B cell (primary cell): Measurements from ENCODE around the gene CBX4. TPM values are rescaled to one million over a fixed set of nuclear protein-coding genes. Genes with fewer than 3 reads are reported as not detected.
A peak's percentile ranks its signal among the peaks of the same experiment; 100 is the strongest.

Source experiments
- ATAC-seq: fragments of 200-7000 bp; cut with Tn5 transposase; one replicate; pipeline ENCODE4 v1.10.0; 2021; ENCODE audit warnings: low read depth, mild to moderate bottlenecking, moderate number of reproducible peaks, moderate library complexity
- CTCF ChIA-PET: fragments of 350-600 bp; sonication (Branson Sonifier 250); formaldehyde crosslinking; loops from one replicate; lab custom pipeline; 2021; ENCODE audit warnings: antibody characterized with exemption, inconsistent platforms; lab: Charles Lee
- POLR2A ChIA-PET: fragments of 350-600 bp; sonication (Branson Sonifier 250); formaldehyde crosslinking; loops from one replicate; lab custom pipeline; 2021; ENCODE audit warnings: antibody characterized with exemption; lab: Charles Lee
- DNase-seq: peaks from one replicate; pipeline ENCODE4 v3.0.0; 2013
- H2AFZ ChIP-seq: 2 replicates; pipeline ENCODE4 v1.6.1; 2012; ENCODE audit warnings: mild to moderate bottlenecking, low read depth, low read length; ENCODE audit not compliant: insufficient read depth, poor library complexity, severe bottlenecking
- H3K27ac ChIP-seq, 2 donors: 1 replicate in 1 of 2; 2 replicates in 1 of 2; pipeline ENCODE4 v1.5.1; 2012 to 2013; ENCODE audit warnings: low read length in 2 of 2, mild to moderate bottlenecking in 2 of 2, moderate library complexity in 1 of 2
- H3K27me3 ChIP-seq, 4 experiments: fragments of 200-600 bp in 1 of 4; sonication (generic) in 1 of 4; replicated peaks in 1 of 4; 1 replicate in 2 of 4; 2 replicates in 2 of 4; pipeline versions ENCODE4 v1.6.1 to v1.7.0; 2013 to 2016; ENCODE audit warnings: low read length in 3 of 4, mild to moderate bottlenecking in 2 of 4, mixed read lengths in 1 of 4, moderate library complexity in 1 of 4; ENCODE audit not compliant: insufficient read depth in 4 of 4, control insufficient read depth in 3 of 4; ENCODE audit errors: control extremely low read depth in 1 of 4
- H3K36me3 ChIP-seq, 2 experiments: replicated peaks in 1 of 2; 1 replicate in 1 of 2; 2 replicates in 1 of 2; pipeline versions ENCODE4 v1.6.1 to v1.7.1; 2013; ENCODE audit warnings: low read length in 1 of 2; ENCODE audit not compliant: insufficient read depth in 2 of 2, control insufficient read depth in 1 of 2; ENCODE audit errors: control extremely low read depth in 1 of 2, extremely low read depth in 1 of 2
- H3K4me1 ChIP-seq, 2 donors: fragments of 200-600 bp in 1 of 2; sonication (generic) in 1 of 2; 1 replicate in 1 of 2; 2 replicates in 1 of 2; pipeline versions ENCODE4 v1.5.1 to v1.6.1; 2013 to 2017; ENCODE audit warnings: low read length in 2 of 2; ENCODE audit not compliant: control insufficient read depth in 2 of 2, insufficient read depth in 2 of 2
- H3K4me2 ChIP-seq: replicated peaks from 2 replicates; pipeline ENCODE3; 2012; ENCODE audit warnings: mild to moderate bottlenecking, low read depth, low read length; ENCODE audit not compliant: poor library complexity, severe bottlenecking
- H3K4me3 ChIP-seq, 5 experiments: fragments of 200-600 bp in 1 of 5; sonication (generic) in 1 of 5; 1 replicate in 3 of 5; 2 replicates in 2 of 5; pipeline versions ENCODE4 v1.5.1 to v1.7.0; 2011 to 2016; ENCODE audit warnings: low read length in 4 of 5, mild to moderate bottlenecking in 4 of 5, low read depth in 2 of 5, control low read depth in 1 of 5, moderate library complexity in 1 of 5; ENCODE audit not compliant: insufficient read depth in 1 of 5; ENCODE audit errors: control extremely low read depth in 1 of 5, extremely low read depth in 1 of 5
- H3K79me2 ChIP-seq: fragments of 200-600 bp; sonication (generic); one replicate; pipeline ENCODE4 v1.6.0; 2016; ENCODE audit warnings: low read length; ENCODE audit not compliant: control insufficient read depth, insufficient read depth
- H3K9ac ChIP-seq: fragments of 200-600 bp; sonication (generic); 2 replicates; pipeline ENCODE4 v1.6.1; 2017; ENCODE audit warnings: mild to moderate bottlenecking, low read length, moderate library complexity
- H3K9me3 ChIP-seq, 3 donors: one replicate each; pipeline versions ENCODE4 v1.6.1 to v1.7.1; 2013; ENCODE audit warnings: low read length in 2 of 3; ENCODE audit not compliant: control insufficient read depth in 2 of 3, insufficient read depth in 1 of 3; ENCODE audit errors: control extremely low read depth in 1 of 3
- H4K20me1 ChIP-seq: 2 replicates; pipeline ENCODE4 v1.6.0; 2012; ENCODE audit warnings: mild to moderate bottlenecking, low read length; ENCODE audit not compliant: insufficient read depth, control insufficient read depth, poor library complexity, severe bottlenecking
- H3K27ac Mint-ChIP-seq: one replicate; pipeline ENCODE4 v1.8.0; 2021; ENCODE audit warnings: mixed read lengths
- H3K27me3 Mint-ChIP-seq: one replicate; pipeline ENCODE4 v1.8.0; 2021; ENCODE audit warnings: mixed read lengths
- H3K4me1 Mint-ChIP-seq: one replicate; pipeline ENCODE4 v1.8.0; 2021; ENCODE audit warnings: mixed read lengths
- H3K4me3 Mint-ChIP-seq: one replicate; pipeline ENCODE4 v1.8.0; 2021; ENCODE audit warnings: mixed read lengths
- H3K9me3 Mint-ChIP-seq: one replicate; pipeline ENCODE4 v1.8.0; 2022; ENCODE audit warnings: mixed read lengths; ENCODE audit not compliant: insufficient read depth
- CTCF ChIP-seq: fragments of 200-600 bp; IDR thresholded peaks from one replicate; pipeline ENCODE4 v1.8.0; 2022; ENCODE audit warnings: antibody characterized with exemption, mild to moderate bottlenecking
- EZH2 ChIP-seq: IDR thresholded peaks from 2 replicates; pipeline ENCODE4 v1.6.1; 2012; ENCODE audit warnings: borderline replicate concordance, low read depth, mild to moderate bottlenecking, moderate library complexity, low read length; ENCODE audit not compliant: insufficient read depth, poor library complexity, severe bottlenecking
- WGBS: methylation state at CpG from one replicate; pipeline ENCODE4 v1.1.5; 2013; ENCODE audit warnings: missing lambda C conversion rate; ENCODE audit not compliant: insufficient coverage; 5-methylcytosine and 5-hydroxymethylcytosine counted together
- intact Hi-C: fragments of 100-400 bp; cut with micrococcal nuclease; formaldehyde crosslinking; loops from one replicate; pipeline ENCODE4 v1.10.0; 2022
- polyA plus RNA-seq: library from polyadenylated mRNA; depleted of rRNA; stranded (reverse); fragments of >200 nt; gene quantifications from 2 replicates; pipeline ENCODE4 v1.2.3, GENCODE V29; 2012
- total RNA-seq, 2 donors: library from RNA; stranded (reverse); fragments of 120-200 nt in 1 of 2; gene quantifications; 1 replicate in 1 of 2; 2 replicates in 1 of 2; pipeline versions ENCODE4 v1.2.3 to v1.2.4, GENCODE V29; 2013 to 2022

The CBX4 gene
- total and polyA plus RNA-seq, 2 donors (not counting 1 experiment from before 2014, with no cell fraction given) = 81.9 to 115 TPM

- peaks cover 23% of the 10 kb centered on the region for H3K79me2 ChIP-seq
- H3K27me3 ChIP-seq = peaks cover 0 to 61% (median 37%) of the 10 kb centered on the region in 4 experiments
- no peak overlapping the region for H2AFZ ChIP-seq
- peak overlapping the region; percentile 67 for H3K4me3 Mint-ChIP-seq
- intact Hi-C loops = loop anchor here (5.0 kb wide), 1 partner anchor 91 kb away; no protein-coding TSS in a partner anchor
- H3K9me3 ChIP-seq = peaks cover 0 to 43% (median 0%) of the 10 kb centered on the region in 3 donors
- peak overlapping the region; percentile 37 for H3K27ac Mint-ChIP-seq
- CTCF ChIA-PET = interaction anchor here (0.9 to 2.9 kb wide), 5 partner anchors 11 to 41 kb away, joined by 3 to 21 read pairs (median 4); no protein-coding TSS in a partner anchor
- H3K4me2 ChIP-seq = peak overlapping the region; percentile 89
- TF ChIP-seq CTCF = no peak
- no peak for TF ChIP-seq EZH2
- H3K4me1 Mint-ChIP-seq = peaks cover 57% of the 10 kb centered on the region
- no peak overlapping the region for H3K27ac ChIP-seq
- H3K9ac ChIP-seq = no peak overlapping the region
- H4K20me1 ChIP-seq = peaks cover 66% of the 10 kb centered on the region
- H3K27me3 Mint-ChIP-seq = peaks cover 20% of the 10 kb centered on the region
- peaks cover 77 to 84% of the 10 kb centered on the region in 2 donors for H3K4me1 ChIP-seq
- H3K4me3 ChIP-seq = no peak overlapping the region
- no peak for ATAC-seq
- 10% methylated on average over 14 of the region's 19 CpGs for WGBS
- no peaks in the 10 kb centered on the region for H3K9me3 Mint-ChIP-seq
- POLR2A ChIA-PET = interaction anchor here (1.3 to 6.9 kb wide), 3 partner anchors 30 to 44 kb away, joined by 4 to 45 read pairs (median 7); partner anchors contain the start of gene CBX8
- DNase-seq = no peak
- peaks cover 0 to 7% of the 10 kb centered on the region in 2 experiments for H3K36me3 ChIP-seq
Measured at GRCh38 chr17:79840989-79841286, 1.7 kb upstream of the CBX4 start.

- peaks cover 0 to 43% (median 0%) of the 10 kb centered on the region in 3 donors for H3K9me3 ChIP-seq
- 10% methylated on average over 73 of the region's 74 CpGs for WGBS
- POLR2A ChIA-PET = interaction anchor here (0.6 to 6.9 kb wide), 9 partner anchors 30 to 90 kb away, joined by 3 to 45 read pairs (median 3); partner anchors contain the start of gene CBX8
- H3K27me3 ChIP-seq = peaks cover 0 to 56% (median 34%) of the 10 kb centered on the region in 4 experiments
- DNase-seq = peak; percentile 67
- H2AFZ ChIP-seq = peak overlapping the region; percentile 54
- peaks cover 0 to 11% of the 10 kb centered on the region in 2 experiments for H3K36me3 ChIP-seq
- no peak for ATAC-seq
- H3K27me3 Mint-ChIP-seq = peaks cover 15% of the 10 kb centered on the region
- H3K9me3 Mint-ChIP-seq = no peaks in the 10 kb centered on the region
- H3K4me1 ChIP-seq = peaks cover 77 to 85% of the 10 kb centered on the region in 2 donors
- TF ChIP-seq EZH2 = no peak
- TF ChIP-seq CTCF = no peak
- H4K20me1 ChIP-seq = peaks cover 71% of the 10 kb centered on the region
- H3K4me3 ChIP-seq = peak overlapping the region in 3 of 5 experiments; percentile 52 to 60 (median 53)
- H3K27ac ChIP-seq = no peak overlapping the region
- H3K27ac Mint-ChIP-seq = peak overlapping the region; percentile 82
- CTCF ChIA-PET = interaction anchor here (0.7 to 2.9 kb wide), 7 partner anchors 23 to 44 kb away, joined by 3 to 21 read pairs (median 7); partner anchors contain the start of gene CBX8
- H3K4me2 ChIP-seq = peak overlapping the region; percentile 89
- H3K4me1 Mint-ChIP-seq = peaks cover 53% of the 10 kb centered on the region
- peaks cover 28% of the 10 kb centered on the region for H3K79me2 ChIP-seq
- peak overlapping the region; percentile 68 for H3K9ac ChIP-seq
- H3K4me3 Mint-ChIP-seq = peak overlapping the region; percentile 67
- intact Hi-C loops = loop anchor here (5.0 kb wide), 1 partner anchor 92 kb away; no protein-coding TSS in a partner anchor
Measured at GRCh38 chr17:79840269-79840988, 1.2 kb upstream of the CBX4 start.
